Fibroblast of lung (primary cell): ENCODE measurements around the gene ITPR1.

Experiments used
- CTCF ChIP-seq, 2 donors: IDR thresholded peaks in 1 of 2; conservative IDR thresholded peaks in 1 of 2; 1 replicate in 1 of 2; 2 replicates in 1 of 2; pipeline ENCODE4 v1.5.1; 2011 to 2012; ENCODE audit warnings: low read length in 2 of 2, control low read depth in 1 of 2, inconsistent platforms in 1 of 2, low read depth in 1 of 2, mild to moderate bottlenecking in 1 of 2
- EZH2 ChIP-seq: IDR thresholded peaks from 2 replicates; pipeline ENCODE4 v1.5.1; 2012; ENCODE audit warnings: low read length, control low read depth, mild to moderate bottlenecking; ENCODE audit errors: missing control alignments

GRCh38 chr3:4548780-4549179 lies 55.6 kb downstream of the ITPR1 start:
- no peak for TF ChIP-seq CTCF (conservative IDR thresholded peaks at IDR 0.05 in 1 of 2, IDR thresholded peaks at IDR 0.05 in 1 of 2; ENCODE audit: low read depth in 1 of 2, low read length in 2 of 2)
- TF ChIP-seq EZH2, result no peak
